CD4-positive, alpha-beta T cell (primary cell): Measurements from ENCODE around the gene DDX31. TPM values are rescaled to one million over a fixed set of nuclear protein-coding genes. Genes with fewer than 3 reads are reported as not detected.

Experiments
- ATAC-seq: fragments of 200-7000 bp; cut with Tn5 transposase; one replicate; pipeline ENCODE4 v1.10.0; 2022; ENCODE audit warnings: mild to moderate bottlenecking; ENCODE audit not compliant: poor library complexity
- CTCF ChIA-PET: fragments of 350-600 bp; sonication (Branson Sonifier 250); formaldehyde crosslinking; loops from one replicate; lab custom pipeline; 2021; ENCODE audit warnings: antibody characterized with exemption, inconsistent platforms; lab: Charles Lee
- POLR2A ChIA-PET: fragments of 350-600 bp; sonication (Branson Sonifier 250); formaldehyde crosslinking; loops from one replicate; lab custom pipeline; 2021; ENCODE audit warnings: antibody characterized with exemption, inconsistent platforms; lab: Charles Lee
- DNase-seq, 14 experiments: peaks; one replicate each; pipeline ENCODE4 v3.0.0-alpha.2; 2013 to 2020; ENCODE audit warnings: mixed read lengths in 2 of 14
- H3K27ac ChIP-seq, 2 donors: one replicate each; pipeline versions ENCODE4 v1.5.1 to v1.7.0; 2013; ENCODE audit warnings: low read length in 2 of 2, low read depth in 1 of 2, mild to moderate bottlenecking in 1 of 2
- H3K27me3 ChIP-seq, 2 experiments: 1 replicate in 1 of 2; 2 replicates in 1 of 2; pipeline versions ENCODE4 v1.6.1 to v1.7.0; 2013; ENCODE audit warnings: low read length in 2 of 2, control low read depth in 1 of 2, mild to moderate bottlenecking in 1 of 2, moderate library complexity in 1 of 2; ENCODE audit not compliant: insufficient read depth in 2 of 2, control insufficient read depth in 1 of 2
- H3K36me3 ChIP-seq: one replicate; pipeline ENCODE4 v1.6.1; 2013; ENCODE audit warnings: low read length, control low read depth; ENCODE audit not compliant: insufficient read depth
- H3K4me1 ChIP-seq: one replicate; pipeline ENCODE4 v1.6.1; 2013; ENCODE audit warnings: low read length, control low read depth; ENCODE audit not compliant: insufficient read depth
- H3K4me3 ChIP-seq: one replicate; pipeline ENCODE4 v1.5.1; 2013; ENCODE audit warnings: mild to moderate bottlenecking, low read length, moderate library complexity
- H3K9me3 ChIP-seq, 2 experiments: 1 replicate in 1 of 2; 2 replicates in 1 of 2; pipeline versions ENCODE4 v1.6.1 to v1.7.0; 2013; ENCODE audit warnings: low read length in 2 of 2, mild to moderate bottlenecking in 2 of 2, control low read depth in 1 of 2, moderate library complexity in 1 of 2; ENCODE audit not compliant: control insufficient read depth in 1 of 2, insufficient read depth in 1 of 2
- H3K27ac Mint-ChIP-seq: one replicate; pipeline ENCODE4 v1.8.0; 2020; ENCODE audit warnings: mixed read lengths
- H3K27me3 Mint-ChIP-seq: one replicate; pipeline ENCODE4 v1.8.0; 2021; ENCODE audit warnings: mixed read lengths
- H3K36me3 Mint-ChIP-seq: one replicate; pipeline ENCODE4 v1.8.0; 2021; ENCODE audit warnings: low read depth, mixed read lengths
- H3K4me1 Mint-ChIP-seq: one replicate; pipeline ENCODE4 v1.8.0; 2021; ENCODE audit warnings: low read depth, mixed read lengths
- H3K4me3 Mint-ChIP-seq: one replicate; pipeline ENCODE4 v1.8.0; 2020; ENCODE audit warnings: mild to moderate bottlenecking, mixed read lengths
- H3K9me3 Mint-ChIP-seq: one replicate; pipeline ENCODE4 v1.8.0; 2020; ENCODE audit warnings: mixed read lengths
- CTCF ChIP-seq: fragments of 200-600 bp; IDR thresholded peaks from one replicate; pipeline ENCODE4 v1.8.0; 2022; ENCODE audit warnings: antibody characterized with exemption, mild to moderate bottlenecking
- intact Hi-C, 2 experiments: fragments of 100-400 bp; cut with DNase I in 1 of 2; cut with micrococcal nuclease in 1 of 2; formaldehyde crosslinking; loops; one replicate each; pipeline versions ENCODE4 v1.15.1 to v1.9.0; 2023 to 2025; cut with DNase I, micrococcal nuclease
- total RNA-seq, 174 experiments: library from RNA in 2 of 174; stranded (reverse) in 2 of 174; gene quantifications; one replicate each; pipeline ENCODE4 v1.2.3 and lab custom pipeline; 2021 to 2026

The DDX31 gene
- total RNA-seq, 2 experiments from 2014 or later: 11.0 to 11.3 TPM

DNA sequence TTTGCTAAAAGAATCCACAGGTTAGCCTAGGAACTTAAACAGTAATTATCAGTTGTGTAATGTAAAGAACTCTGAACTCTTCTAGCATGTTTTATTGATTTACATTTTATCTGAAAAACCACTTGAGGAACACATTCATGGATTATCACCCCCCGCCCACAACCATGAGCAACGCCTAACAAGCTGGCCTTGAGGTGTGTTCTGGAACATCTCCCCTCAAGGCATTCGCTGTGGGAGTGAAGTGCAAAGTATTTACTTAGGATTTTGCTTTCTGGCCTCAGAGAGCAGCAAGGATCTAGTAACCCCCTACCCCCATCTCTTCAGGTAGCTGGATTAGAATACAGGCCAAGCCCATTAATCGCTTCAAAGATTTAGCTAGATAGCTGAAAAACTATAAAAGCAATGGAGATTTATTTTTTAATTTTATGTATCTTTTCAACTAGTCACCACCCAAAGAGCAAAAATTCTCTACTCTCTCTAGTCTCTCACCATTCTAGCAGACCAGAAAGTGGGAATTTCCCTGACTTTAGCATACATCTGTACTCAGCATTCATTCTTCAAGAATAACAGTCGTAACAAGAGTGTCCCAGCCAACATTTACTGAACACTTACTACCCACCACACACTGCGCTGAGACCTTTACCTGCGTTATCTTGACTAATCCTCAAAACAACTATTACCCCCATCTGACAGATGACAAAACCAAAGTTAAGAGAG, 37.2 kb downstream of the DDX31 start:
- H3K9me3 Mint-ChIP-seq: no peaks in the 10 kb centered on the region
- no peak for TF ChIP-seq CTCF
- H3K4me3 ChIP-seq: no peak overlapping the region
- no peaks in the 10 kb centered on the region for H3K27me3 ChIP-seq
- no peaks in the 10 kb centered on the region for H3K9me3 ChIP-seq
- DNase-seq (no peak), ATAC-seq (no peak)
- CTCF ChIA-PET: interaction anchor here (1.1 kb wide), 1 partner anchor 11 kb away, joined by 3 read pairs; no protein-coding TSS in a partner anchor
- no peak overlapping the region for H3K27ac Mint-ChIP-seq
- H3K27me3 Mint-ChIP-seq: no peaks in the 10 kb centered on the region
- H3K36me3 Mint-ChIP-seq: peaks cover 87% of the 10 kb centered on the region
- peaks cover 54% of the 10 kb centered on the region for H3K36me3 ChIP-seq
- POLR2A ChIA-PET: no interaction called here
- H3K27ac ChIP-seq: no peak overlapping the region
- intact Hi-C loops: no loop called here
- H3K4me1 ChIP-seq: no peaks in the 10 kb centered on the region
- no peaks in the 10 kb centered on the region for H3K4me1 Mint-ChIP-seq
- H3K4me3 Mint-ChIP-seq: no peak overlapping the region

- ATAC-seq (no peak), DNase-seq (no peak)
- no peak for TF ChIP-seq CTCF
- no peaks in the 10 kb centered on the region for H3K27me3 Mint-ChIP-seq
- H3K27ac Mint-ChIP-seq: no peak overlapping the region
- intact Hi-C loops: no loop called here
- H3K4me1 Mint-ChIP-seq: no peaks in the 10 kb centered on the region
- H3K36me3 Mint-ChIP-seq: peaks cover 87% of the 10 kb centered on the region
- H3K4me3 Mint-ChIP-seq: no peak overlapping the region
- Histone ChIP-seq H3K4me1 (no peaks in the 10 kb centered on the region), H3K36me3 (peaks cover 52% of the 10 kb centered on the region), H3K4me3 (no peak overlapping the region), H3K9me3 (no peaks in the 10 kb centered on the region), H3K27me3 (no peaks in the 10 kb centered on the region), H3K27ac (no peak overlapping the region)
- H3K9me3 Mint-ChIP-seq: no peaks in the 10 kb centered on the region
- ChIA-PET CTCF (no interaction called here), POLR2A (no interaction called here)
Measured at GRCh38 chr9:132631685-132632084, 38.1 kb downstream of the DDX31 start.

DNA sequence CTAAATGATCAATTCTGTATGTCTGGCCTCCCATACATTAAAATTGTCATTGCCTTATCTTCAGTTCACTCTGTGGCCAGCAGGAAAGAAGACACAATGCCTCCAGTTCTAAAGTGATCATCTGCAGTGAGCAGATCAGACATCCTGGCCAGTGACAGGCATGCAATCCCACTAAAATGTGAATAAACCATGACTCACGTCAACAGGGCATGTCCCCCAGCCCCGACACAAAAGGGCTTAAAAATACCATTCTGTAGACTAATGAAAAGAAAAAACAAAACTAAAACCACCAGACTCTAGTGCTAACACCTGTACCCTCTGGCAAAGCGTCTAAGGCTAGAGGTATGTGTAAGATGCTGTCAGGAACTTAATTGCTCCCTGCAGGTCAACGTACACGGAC, 38.5 kb downstream of the DDX31 start:
- no peaks in the 10 kb centered on the region for H3K9me3 Mint-ChIP-seq
- H3K27me3 Mint-ChIP-seq: no peaks in the 10 kb centered on the region
- Histone ChIP-seq H3K27ac (no peak overlapping the region), H3K9me3 (no peaks in the 10 kb centered on the region), H3K36me3 (peaks cover 49% of the 10 kb centered on the region), H3K4me1 (no peaks in the 10 kb centered on the region), H3K4me3 (no peak overlapping the region), H3K27me3 (no peaks in the 10 kb centered on the region)
- peaks cover 87% of the 10 kb centered on the region for H3K36me3 Mint-ChIP-seq
- no peak for ATAC-seq
- H3K27ac Mint-ChIP-seq: no peak overlapping the region
- ChIA-PET CTCF (no interaction called here), POLR2A (no interaction called here)
- no peak for DNase-seq
- H3K4me1 Mint-ChIP-seq: no peaks in the 10 kb centered on the region
- TF ChIP-seq CTCF: no peak
- intact Hi-C loops: no loop called here
- no peak overlapping the region for H3K4me3 Mint-ChIP-seq
